ENCODE data around the gene XPO5.

GRCh38 chr6:43488667-43489276, 87.1 kb downstream of the XPO5 start:
- TF ChIP-seq GATA2 (IDR thresholded peaks at IDR 0.05; ENCODE audit: low read depth, low read length) (no peak), GATA3 (IDR thresholded peaks at IDR 0.05; ENCODE audit: low read depth, low read length) (no peak)

Measured in SH-SY5Y (cell line).